Liver (tissue), 10 donors: ENCODE results near the gene FBXO47. TPM values are rescaled to one million over a fixed set of nuclear protein-coding genes. Genes with fewer than 3 reads are reported as not detected.

Source experiments
- DNase-seq: peaks from one replicate; pipeline ENCODE4 v3.0.0-alpha.2; 2017; ENCODE audit warnings: low spot score
- H3K27ac ChIP-seq, 2 donors: one replicate each; pipeline ENCODE4 v1.7.0; 2013; ENCODE audit warnings: inconsistent platforms in 2 of 2, low read length in 2 of 2, control low read depth in 1 of 2, low read depth in 1 of 2, mild to moderate bottlenecking in 1 of 2
- H3K27me3 ChIP-seq, 4 donors: one replicate each; pipeline versions ENCODE4 v1.6.1 to v1.7.0; 2013; ENCODE audit warnings: low read length in 3 of 4, inconsistent platforms in 1 of 4, mild to moderate bottlenecking in 1 of 4, moderate library complexity in 1 of 4; ENCODE audit not compliant: control insufficient read depth in 4 of 4, insufficient read depth in 4 of 4
- H3K36me3 ChIP-seq, 4 donors: one replicate each; pipeline versions ENCODE4 v1.6.1 to v1.7.0; 2013; ENCODE audit warnings: low read length in 3 of 4, mild to moderate bottlenecking in 3 of 4, low read depth in 1 of 4, moderate library complexity in 1 of 4; ENCODE audit not compliant: control insufficient read depth in 4 of 4, insufficient read depth in 3 of 4
- H3K4me1 ChIP-seq, 4 donors: one replicate each; pipeline versions ENCODE4 v1.6.1 to v1.7.0; 2013; ENCODE audit warnings: low read length in 3 of 4, mild to moderate bottlenecking in 3 of 4, moderate library complexity in 1 of 4; ENCODE audit not compliant: control insufficient read depth in 4 of 4, insufficient read depth in 4 of 4
- H3K4me3 ChIP-seq, 3 donors: one replicate each; pipeline versions ENCODE4 v1.6.1 to v1.7.0; 2013; ENCODE audit warnings: low read length in 3 of 3, control low read depth in 1 of 3, low read depth in 1 of 3, mild to moderate bottlenecking in 1 of 3
- H3K9ac ChIP-seq, 2 donors: one replicate each; pipeline ENCODE4 v1.7.0; 2013; ENCODE audit warnings: low read length in 2 of 2, mild to moderate bottlenecking in 2 of 2, moderate library complexity in 2 of 2, control low read depth in 1 of 2, low read depth in 1 of 2
- H3K9me3 ChIP-seq, 4 donors: one replicate each; pipeline versions ENCODE4 v1.6.1 to v1.7.0; 2013; ENCODE audit warnings: low read length in 3 of 4; ENCODE audit not compliant: control insufficient read depth in 4 of 4
- EGR1 ChIP-seq, 2 donors: IDR thresholded peaks; 2 replicates each; pipeline ENCODE4 v1.6.1; 2016 to 2018; ENCODE audit warnings: antibody characterized with exemption in 2 of 2, low read depth in 2 of 2
- FOXA2 ChIP-seq: IDR thresholded peaks from 2 replicates; pipeline ENCODE4 v1.6.1; 2016; ENCODE audit warnings: antibody characterized with exemption
- GABPA ChIP-seq, 2 donors: IDR thresholded peaks in 1 of 2; conservative IDR thresholded peaks in 1 of 2; 2 replicates each; pipeline ENCODE4 v1.6.1; 2016; ENCODE audit warnings: antibody characterized with exemption in 2 of 2, mild to moderate bottlenecking in 1 of 2, moderate library complexity in 1 of 2
- HNF4A ChIP-seq, 2 donors: conservative IDR thresholded peaks; 2 replicates each; pipeline ENCODE4 v1.6.1; 2016; ENCODE audit warnings: antibody characterized with exemption in 2 of 2, mild to moderate bottlenecking in 2 of 2
- HNF4G ChIP-seq: IDR thresholded peaks from 2 replicates; pipeline ENCODE4 v1.6.1; 2016; ENCODE audit warnings: antibody characterized with exemption
- JUND ChIP-seq, 2 donors: IDR thresholded peaks; 2 replicates each; pipeline ENCODE4 v1.6.1; 2016; ENCODE audit warnings: antibody characterized with exemption in 2 of 2
- NR2F2 ChIP-seq: IDR thresholded peaks from 2 replicates; pipeline ENCODE4 v1.6.1; 2016; ENCODE audit warnings: antibody characterized with exemption
- RAD21 ChIP-seq, 2 donors: IDR thresholded peaks; 2 replicates each; pipeline ENCODE4 v1.6.1; 2016; ENCODE audit warnings: antibody characterized with exemption in 2 of 2, mild to moderate bottlenecking in 2 of 2
- RXRA ChIP-seq, 2 donors: IDR thresholded peaks; 2 replicates each; pipeline ENCODE4 v1.6.1; 2017 to 2018; ENCODE audit warnings: antibody characterized with exemption in 2 of 2, mild to moderate bottlenecking in 1 of 2
- SP1 ChIP-seq: IDR thresholded peaks from 2 replicates; pipeline ENCODE4 v1.6.1; 2018; ENCODE audit warnings: antibody characterized with exemption, mild to moderate bottlenecking
- TAF1 ChIP-seq: conservative IDR thresholded peaks from 2 replicates; pipeline ENCODE4 v1.6.1; 2016; ENCODE audit warnings: antibody characterized with exemption, mild to moderate bottlenecking
- YY1 ChIP-seq: IDR thresholded peaks from 2 replicates; pipeline ENCODE4 v1.6.1; 2016; ENCODE audit warnings: antibody characterized with exemption, mild to moderate bottlenecking
- WGBS: extraction: QIAGEN DNeasy Blood & Tissue Kit; methylation state at CpG from one replicate; pipeline ENCODE4 v1.1.7; 2013; 5-methylcytosine and 5-hydroxymethylcytosine counted together
- polyA plus RNA-seq, 2 donors: library from polyadenylated mRNA; stranded (reverse) in 1 of 2; unstranded in 1 of 2; fragments of 200-250 nt in 1 of 2; fragments of >200 nt in 1 of 2; fragmentation: Nextera tagmentation in 1 of 2; extraction: Ambion mirVana in 1 of 2; gene quantifications; one replicate each; pipeline versions ENCODE4 v1.2.1 to v1.2.3, GENCODE V29; 2013 to 2015
- small RNA-seq: library from RNA; depleted of rRNA; stranded (forward); fragments of <200 nt; gene quantifications from one replicate; pipeline ENCODE3, GENCODE V24; 2014
- total RNA-seq, 2 donors: library from RNA; depleted of rRNA; stranded (reverse); fragments of >200 nt; gene quantifications; one replicate each; pipeline ENCODE4 v1.2.3, GENCODE V29; 2014
- TF ChIP-seq, protein P1 (sequence below): IDR thresholded peaks from 2 replicates; pipeline ENCODE4 v1.6.1; 2016; ENCODE audit warnings: antibody characterized with exemption
- TF ChIP-seq, protein P2 (sequence below): IDR thresholded peaks from 2 replicates; pipeline ENCODE4 v1.6.1; 2016; ENCODE audit warnings: antibody characterized with exemption, mild to moderate bottlenecking
- TF ChIP-seq, protein P3 (sequence below): IDR thresholded peaks from 2 replicates; pipeline ENCODE4 v1.6.1; 2016; ENCODE audit warnings: antibody characterized with exemption
- donor health status: healthy.
- donor health status: healthy.
- donor health status: healthy.
- donor health status: healthy.
- donor health status: healthy.

The FBXO47 gene
- total and polyA plus RNA-seq, 4 donors, result not detected

GRCh38 chr17:38888842-38889241, 78.4 kb downstream of the FBXO47 start:
- DNase-seq, result no peak
- Histone ChIP-seq H3K4me3 (no peak overlapping the region), H3K4me1 (peaks cover 31 to 57% (median 47%) of the 10 kb centered on the region in 4 donors), H3K9ac (no peak overlapping the region), H3K36me3 (peaks cover 7 to 19% (median 14%) of the 10 kb centered on the region in 4 donors), H3K27me3 (no peaks in the 10 kb centered on the region), H3K9me3 (no peaks in the 10 kb centered on the region), H3K27ac (no peak overlapping the region)
- TF ChIP-seq, protein P1, sequence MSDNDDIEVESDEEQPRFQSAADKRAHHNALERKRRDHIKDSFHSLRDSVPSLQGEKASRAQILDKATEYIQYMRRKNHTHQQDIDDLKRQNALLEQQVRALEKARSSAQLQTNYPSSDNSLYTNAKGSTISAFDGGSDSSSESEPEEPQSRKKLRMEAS, result no peak
- TF ChIP-seq YY1, result no peak
- TF ChIP-seq EGR1 (IDR thresholded peaks at IDR 0.05; ENCODE audit: low read depth in 2 of 2), result no peak
- TF ChIP-seq RAD21 (IDR thresholded peaks at IDR 0.05), result no peak
- no peak for TF ChIP-seq SP1
- no peak for TF ChIP-seq FOXA2
- no peak for TF ChIP-seq TAF1
- TF ChIP-seq GABPA (IDR thresholded peaks at IDR 0.05 in 1 of 2, conservative IDR thresholded peaks at IDR 0.05 in 1 of 2), result no peak
- no peak for TF ChIP-seq HNF4G
- no peak for TF ChIP-seq RXRA (IDR thresholded peaks at IDR 0.05)
- TF ChIP-seq JUND (IDR thresholded peaks at IDR 0.05), result no peak
- TF ChIP-seq, protein P2, sequence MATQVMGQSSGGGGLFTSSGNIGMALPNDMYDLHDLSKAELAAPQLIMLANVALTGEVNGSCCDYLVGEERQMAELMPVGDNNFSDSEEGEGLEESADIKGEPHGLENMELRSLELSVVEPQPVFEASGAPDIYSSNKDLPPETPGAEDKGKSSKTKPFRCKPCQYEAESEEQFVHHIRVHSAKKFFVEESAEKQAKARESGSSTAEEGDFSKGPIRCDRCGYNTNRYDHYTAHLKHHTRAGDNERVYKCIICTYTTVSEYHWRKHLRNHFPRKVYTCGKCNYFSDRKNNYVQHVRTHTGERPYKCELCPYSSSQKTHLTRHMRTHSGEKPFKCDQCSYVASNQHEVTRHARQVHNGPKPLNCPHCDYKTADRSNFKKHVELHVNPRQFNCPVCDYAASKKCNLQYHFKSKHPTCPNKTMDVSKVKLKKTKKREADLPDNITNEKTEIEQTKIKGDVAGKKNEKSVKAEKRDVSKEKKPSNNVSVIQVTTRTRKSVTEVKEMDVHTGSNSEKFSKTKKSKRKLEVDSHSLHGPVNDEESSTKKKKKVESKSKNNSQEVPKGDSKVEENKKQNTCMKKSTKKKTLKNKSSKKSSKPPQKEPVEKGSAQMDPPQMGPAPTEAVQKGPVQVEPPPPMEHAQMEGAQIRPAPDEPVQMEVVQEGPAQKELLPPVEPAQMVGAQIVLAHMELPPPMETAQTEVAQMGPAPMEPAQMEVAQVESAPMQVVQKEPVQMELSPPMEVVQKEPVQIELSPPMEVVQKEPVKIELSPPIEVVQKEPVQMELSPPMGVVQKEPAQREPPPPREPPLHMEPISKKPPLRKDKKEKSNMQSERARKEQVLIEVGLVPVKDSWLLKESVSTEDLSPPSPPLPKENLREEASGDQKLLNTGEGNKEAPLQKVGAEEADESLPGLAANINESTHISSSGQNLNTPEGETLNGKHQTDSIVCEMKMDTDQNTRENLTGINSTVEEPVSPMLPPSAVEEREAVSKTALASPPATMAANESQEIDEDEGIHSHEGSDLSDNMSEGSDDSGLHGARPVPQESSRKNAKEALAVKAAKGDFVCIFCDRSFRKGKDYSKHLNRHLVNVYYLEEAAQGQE, result no peak
- WGBS, result 87% methylated on average over 9 of the region's 9 CpGs

DNA sequence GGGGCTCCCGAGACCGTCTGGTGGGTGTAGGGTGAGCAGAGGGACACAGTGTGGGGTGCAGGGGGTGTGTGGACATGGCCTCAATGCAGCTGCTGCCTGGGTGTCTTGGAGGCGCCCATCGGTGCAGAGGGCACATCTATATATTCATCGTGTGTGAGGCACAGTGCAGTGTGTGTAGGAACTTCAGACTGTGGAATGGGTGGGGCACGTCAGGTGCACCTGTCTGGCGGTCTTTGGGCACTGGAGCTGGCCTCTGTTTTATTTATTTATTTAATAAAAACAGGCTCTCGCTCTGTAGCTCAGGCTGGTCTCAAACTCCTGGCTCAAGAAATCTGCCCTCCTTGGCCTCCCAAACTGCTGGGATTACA, 80.6 kb downstream of the FBXO47 start:
- Histone ChIP-seq H3K36me3 (peaks cover 5 to 11% (median 7%) of the 10 kb centered on the region in 4 donors), H3K27ac (no peak overlapping the region), H3K9me3 (no peaks in the 10 kb centered on the region), H3K4me1 (peaks cover 27 to 54% (median 38%) of the 10 kb centered on the region in 4 donors), H3K4me3 (no peak overlapping the region), H3K9ac (no peak overlapping the region), H3K27me3 (no peaks in the 10 kb centered on the region)
- DNase-seq, result no peak
- TF ChIP-seq NR2F2, result no peak
- TF ChIP-seq YY1, result no peak
- TF ChIP-seq RAD21 (IDR thresholded peaks at IDR 0.05), result no peak
- TF ChIP-seq, protein P2, result no peak
- no peak for TF ChIP-seq HNF4G
- no peak for TF ChIP-seq HNF4A (conservative IDR thresholded peaks at IDR 0.05)
- TF ChIP-seq, protein P3, sequence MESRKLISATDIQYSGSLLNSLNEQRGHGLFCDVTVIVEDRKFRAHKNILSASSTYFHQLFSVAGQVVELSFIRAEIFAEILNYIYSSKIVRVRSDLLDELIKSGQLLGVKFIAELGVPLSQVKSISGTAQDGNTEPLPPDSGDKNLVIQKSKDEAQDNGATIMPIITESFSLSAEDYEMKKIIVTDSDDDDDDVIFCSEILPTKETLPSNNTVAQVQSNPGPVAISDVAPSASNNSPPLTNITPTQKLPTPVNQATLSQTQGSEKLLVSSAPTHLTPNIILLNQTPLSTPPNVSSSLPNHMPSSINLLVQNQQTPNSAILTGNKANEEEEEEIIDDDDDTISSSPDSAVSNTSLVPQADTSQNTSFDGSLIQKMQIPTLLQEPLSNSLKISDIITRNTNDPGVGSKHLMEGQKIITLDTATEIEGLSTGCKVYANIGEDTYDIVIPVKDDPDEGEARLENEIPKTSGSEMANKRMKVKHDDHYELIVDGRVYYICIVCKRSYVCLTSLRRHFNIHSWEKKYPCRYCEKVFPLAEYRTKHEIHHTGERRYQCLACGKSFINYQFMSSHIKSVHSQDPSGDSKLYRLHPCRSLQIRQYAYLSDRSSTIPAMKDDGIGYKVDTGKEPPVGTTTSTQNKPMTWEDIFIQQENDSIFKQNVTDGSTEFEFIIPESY, result no peak
- 79% methylated on average over 8 of the region's 8 CpGs for WGBS

Small RNA genes lying within 50 kb of the gene (small RNA-seq; reads per million reads assigned to genes)
- gene MIR6779, result not detected

Other genes starting within 250 kb of the FBXO47 start
- gene CISD3, start 237.1 kb downstream of the FBXO47 start, total RNA-seq, result 1 to 10 TPM; 4.5 to 9.0 TPM
- gene CISD3, start 237.1 kb downstream of the FBXO47 start, polyA plus RNA-seq, result 100 to 1,000 TPM in 1 of 2 donors, 10 to 100 TPM in 1; 65.6 to 152 TPM
- 1 to 10 TPM; 1.2 to 2.2 TPM for gene PCGF2, start 219.1 kb downstream of the FBXO47 start, total RNA-seq
- gene PCGF2, start 219.1 kb downstream of the FBXO47 start, polyA plus RNA-seq, result 1 to 10 TPM; 1.3 to 3.2 TPM
- 100 to 1,000 TPM; 121 to 137 TPM for gene PSMB3, start 214.7 kb downstream of the FBXO47 start, total RNA-seq
- 100 to 1,000 TPM; 200 to 279 TPM for gene PSMB3, start 214.7 kb downstream of the FBXO47 start, polyA plus RNA-seq
- gene PIP4K2B, start 167.8 kb downstream of the FBXO47 start, total RNA-seq, result 10 to 100 TPM; 18.2 to 21.5 TPM
- gene PIP4K2B, start 167.8 kb downstream of the FBXO47 start, polyA plus RNA-seq, result 1 to 10 TPM; 2.4 to 9.0 TPM
- 1 to 10 TPM; 5.7 to 10.0 TPM for gene CWC25, start 142.1 kb downstream of the FBXO47 start, total RNA-seq
- 1 to 10 TPM; 6.2 to 8.6 TPM for gene CWC25, start 142.1 kb downstream of the FBXO47 start, polyA plus RNA-seq
- 100 to 1,000 TPM; 284 to 797 TPM for gene RPL23, start 113.7 kb downstream of the FBXO47 start, total RNA-seq
- 100 to 1,000 TPM; 552 to 740 TPM for gene RPL23, start 113.7 kb downstream of the FBXO47 start, polyA plus RNA-seq
- 10 to 100 TPM; 59.4 to 77.4 TPM for gene LASP1, start 97.3 kb downstream of the FBXO47 start, total RNA-seq
- 10 to 100 TPM; 18.2 to 77.7 TPM for gene LASP1, start 97.3 kb downstream of the FBXO47 start, polyA plus RNA-seq
- gene PLXDC1, start 184.2 kb upstream of the FBXO47 start, total RNA-seq, result under 1 TPM; 0.42 to 0.84 TPM
- under 1 TPM; 0.14 to 0.17 TPM for gene PLXDC1, start 184.2 kb upstream of the FBXO47 start, polyA plus RNA-seq
- gene ARL5C, start 198.8 kb upstream of the FBXO47 start, total RNA-seq, result not detected
- not detected for gene ARL5C, start 198.8 kb upstream of the FBXO47 start, polyA plus RNA-seq
- 1 to 10 TPM in 1 of 2 donors, under 1 TPM in 1; 0.05 to 1.3 TPM for gene CACNB1, start 230.3 kb upstream of the FBXO47 start, total RNA-seq
- under 1 TPM; 0.22 to 0.31 TPM for gene CACNB1, start 230.3 kb upstream of the FBXO47 start, polyA plus RNA-seq
- 100 to 1,000 TPM; 658 to 840 TPM for gene RPL19, start 232.9 kb upstream of the FBXO47 start, total RNA-seq
- gene RPL19, start 232.9 kb upstream of the FBXO47 start, polyA plus RNA-seq, result 100 to 1,000 TPM; 475 to 999 TPM